Calu3 (cell line): Measurements from ENCODE around the gene DSCAML1. TPM values are rescaled to one million over a fixed set of nuclear protein-coding genes. Genes with fewer than 3 reads are reported as not detected.

Source experiments
- BruUV-seq: library from RNA; stranded (reverse); fragments of 400-500 nt; replicated peaks from 2 replicates; lab custom pipeline; 2021; lab: Mats Ljungman, UMichigan
- CTCF ChIA-PET: fragments of 300-600 bp; sonication (Branson Sonifier 250); formaldehyde crosslinking; loops from one replicate; lab custom pipeline; 2022; ENCODE audit warnings: antibody characterized with exemption; lab: Charles Lee
- DNase-seq: peaks from one replicate; pipeline ENCODE4 v3.0.0; 2022
- H3K27ac Mint-ChIP-seq: one replicate; pipeline ENCODE4 v1.8.0; 2022; ENCODE audit warnings: mixed read lengths; ENCODE audit not compliant: unreplicated experiment
- H3K27me3 Mint-ChIP-seq: one replicate; pipeline ENCODE4 v1.8.0; 2022; ENCODE audit warnings: mixed read lengths; ENCODE audit not compliant: unreplicated experiment
- H3K36me3 Mint-ChIP-seq: one replicate; pipeline ENCODE4 v1.8.0; 2022; ENCODE audit warnings: mild to moderate bottlenecking, moderate library complexity, mixed read lengths; ENCODE audit not compliant: insufficient read depth, unreplicated experiment
- H3K4me1 Mint-ChIP-seq: one replicate; pipeline ENCODE4 v1.8.0; 2022; ENCODE audit warnings: mild to moderate bottlenecking, low read depth, mixed read lengths; ENCODE audit not compliant: unreplicated experiment
- H3K4me3 Mint-ChIP-seq: one replicate; pipeline ENCODE4 v1.8.0; 2022; ENCODE audit warnings: mild to moderate bottlenecking, low read depth, moderate library complexity, mixed read lengths; ENCODE audit not compliant: unreplicated experiment
- H3K9me3 Mint-ChIP-seq: one replicate; pipeline ENCODE4 v1.8.0; 2022; ENCODE audit warnings: low read depth, mixed read lengths; ENCODE audit not compliant: unreplicated experiment
- intact Hi-C: fragments of 100-400 bp; cut with micrococcal nuclease; formaldehyde crosslinking; loops from one replicate; pipeline ENCODE4 v1.10.0; 2022; ENCODE audit not compliant: unreplicated experiment
- total RNA-seq: library from RNA; stranded (reverse); gene quantifications from 2 replicates; pipeline ENCODE4 v1.2.3, GENCODE V29; 2022
- TF ChIP-seq, protein P1 (sequence below): fragments of 200-600 bp; IDR thresholded peaks from one replicate; pipeline ENCODE4 v1.8.0; 2022; ENCODE audit warnings: antibody characterized with exemption; ENCODE audit not compliant: unreplicated experiment

Gene DSCAML1
- total RNA-seq, 1 experiment from 2014 or later, result 0.07 TPM

DNA sequence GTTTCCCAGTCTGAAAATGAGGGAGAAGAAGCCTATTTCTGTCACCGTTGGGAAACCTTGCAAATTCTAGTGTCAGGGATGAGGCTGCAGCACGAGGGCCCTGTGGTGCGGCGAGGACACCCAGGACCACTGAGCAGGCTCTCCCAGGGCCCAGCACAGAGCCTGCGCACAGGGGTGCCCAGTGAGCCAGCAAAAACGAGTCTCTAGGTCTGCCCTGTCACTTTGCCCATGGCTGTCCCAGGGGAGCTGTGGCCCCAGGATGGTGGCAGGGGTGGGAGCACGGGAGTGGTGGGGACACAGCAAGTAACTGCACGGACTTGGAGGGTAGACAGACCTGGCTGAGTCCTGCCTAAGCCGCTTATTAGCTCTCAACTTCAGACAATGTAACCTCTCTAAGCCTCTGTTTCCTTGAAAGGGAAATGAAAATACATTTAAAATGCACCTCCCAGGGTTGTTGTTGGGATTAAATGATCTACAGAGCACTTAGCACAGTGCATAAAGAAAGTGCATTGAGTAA lies 44.2 kb downstream of the DSCAML1 start:
- H3K27me3 Mint-ChIP-seq, result peaks cover 50% of the 10 kb centered on the region

GRCh38 chr11:117752071-117752470 lies 44.9 kb downstream of the DSCAML1 start:
- TF ChIP-seq, protein P1, sequence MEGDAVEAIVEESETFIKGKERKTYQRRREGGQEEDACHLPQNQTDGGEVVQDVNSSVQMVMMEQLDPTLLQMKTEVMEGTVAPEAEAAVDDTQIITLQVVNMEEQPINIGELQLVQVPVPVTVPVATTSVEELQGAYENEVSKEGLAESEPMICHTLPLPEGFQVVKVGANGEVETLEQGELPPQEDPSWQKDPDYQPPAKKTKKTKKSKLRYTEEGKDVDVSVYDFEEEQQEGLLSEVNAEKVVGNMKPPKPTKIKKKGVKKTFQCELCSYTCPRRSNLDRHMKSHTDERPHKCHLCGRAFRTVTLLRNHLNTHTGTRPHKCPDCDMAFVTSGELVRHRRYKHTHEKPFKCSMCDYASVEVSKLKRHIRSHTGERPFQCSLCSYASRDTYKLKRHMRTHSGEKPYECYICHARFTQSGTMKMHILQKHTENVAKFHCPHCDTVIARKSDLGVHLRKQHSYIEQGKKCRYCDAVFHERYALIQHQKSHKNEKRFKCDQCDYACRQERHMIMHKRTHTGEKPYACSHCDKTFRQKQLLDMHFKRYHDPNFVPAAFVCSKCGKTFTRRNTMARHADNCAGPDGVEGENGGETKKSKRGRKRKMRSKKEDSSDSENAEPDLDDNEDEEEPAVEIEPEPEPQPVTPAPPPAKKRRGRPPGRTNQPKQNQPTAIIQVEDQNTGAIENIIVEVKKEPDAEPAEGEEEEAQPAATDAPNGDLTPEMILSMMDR, result no peak
- BruUV-seq, result no TSS peak
- intact Hi-C loops, result no loop called here
- CTCF ChIA-PET, result no interaction called here
- H3K4me3 Mint-ChIP-seq, result no peak overlapping the region
- DNase-seq, result no peak
- peaks cover 55% of the 10 kb centered on the region for H3K27me3 Mint-ChIP-seq
- H3K36me3 Mint-ChIP-seq, result no peaks in the 10 kb centered on the region
- no peak overlapping the region for H3K27ac Mint-ChIP-seq
- H3K4me1 Mint-ChIP-seq, result no peaks in the 10 kb centered on the region
- H3K9me3 Mint-ChIP-seq, result no peaks in the 10 kb centered on the region

More for the DNA sequence above, 44.2 kb downstream of the DSCAML1 start:
- BruUV-seq, result no TSS peak
- no peak overlapping the region for H3K4me3 Mint-ChIP-seq
- H3K36me3 Mint-ChIP-seq, result no peaks in the 10 kb centered on the region
- DNase-seq, result no peak
- CTCF ChIA-PET, result no interaction called here
- TF ChIP-seq, protein P1, result no peak
- H3K27ac Mint-ChIP-seq, result no peak overlapping the region
- H3K9me3 Mint-ChIP-seq, result no peaks in the 10 kb centered on the region
- intact Hi-C loops, result no loop called here
- H3K4me1 Mint-ChIP-seq, result no peaks in the 10 kb centered on the region

GRCh38 chr11:117750916-117751662 lies 45.9 kb downstream of the DSCAML1 start:
- no peak for DNase-seq
- Mint-ChIP-seq H3K27ac (no peak overlapping the region), H3K9me3 (no peaks in the 10 kb centered on the region), H3K27me3 (peaks cover 49% of the 10 kb centered on the region), H3K4me1 (no peaks in the 10 kb centered on the region), H3K4me3 (no peak overlapping the region), H3K36me3 (no peaks in the 10 kb centered on the region)
- CTCF ChIA-PET, result no interaction called here
- BruUV-seq, result no TSS peak
- TF ChIP-seq, protein P1, result no peak
- intact Hi-C loops, result no loop called here

GRCh38 chr11:117750357-117750756 lies 46.7 kb downstream of the DSCAML1 start:
- no peaks in the 10 kb centered on the region for H3K36me3 Mint-ChIP-seq
- no peak overlapping the region for H3K27ac Mint-ChIP-seq
- CTCF ChIA-PET, result no interaction called here
- no peak overlapping the region for H3K4me3 Mint-ChIP-seq
- TF ChIP-seq, protein P1, result no peak
- no peaks in the 10 kb centered on the region for H3K9me3 Mint-ChIP-seq
- peaks cover 41% of the 10 kb centered on the region for H3K27me3 Mint-ChIP-seq
- DNase-seq, result no peak
- H3K4me1 Mint-ChIP-seq, result no peaks in the 10 kb centered on the region
- no TSS peak for BruUV-seq
- intact Hi-C loops, result no loop called here
